Panc1 (cell line): ENCODE results near the gene COL6A5. TPM values are rescaled to one million over a fixed set of nuclear protein-coding genes. Genes with fewer than 3 reads are reported as not detected.

Source experiments
- ATAC-seq: fragments of 200-7000 bp; cut with Tn5 transposase; 2 replicates; pipeline ENCODE4 v1.9.1; 2020; ENCODE audit warnings: mild to moderate bottlenecking, moderate library complexity
- BruUV-seq: library from RNA; stranded (reverse); fragments of 400-500 nt; replicated peaks from 2 replicates; lab custom pipeline; 2021; lab: Mats Ljungman, UMichigan
- CTCF ChIA-PET: fragments of 300-600 bp; sonication (Branson Sonifier 250); formaldehyde crosslinking; loops from one replicate; lab custom pipeline; 2022; ENCODE audit warnings: antibody characterized with exemption; lab: Charles Lee
- POLR2A ChIA-PET: fragments of 300-600 bp; sonication (Branson Sonifier 250); formaldehyde crosslinking; loops from one replicate; lab custom pipeline; 2022; ENCODE audit warnings: antibody characterized with exemption; lab: Charles Lee
- DNase-seq: peaks from one replicate; pipeline ENCODE4 v3.0.0-alpha.2; 2010; ENCODE audit warnings: low read depth, low spot score
- H3K27ac ChIP-seq: 2 replicates; pipeline ENCODE4 v1.5.1; 2011; ENCODE audit warnings: mild to moderate bottlenecking, low read length, inconsistent platforms
- H3K27me3 ChIP-seq: fragments of 200-500 bp; sonication (Bioruptor generic); 2 replicates; pipeline ENCODE4 v1.6.0; 2014; ENCODE audit warnings: low read length, inconsistent platforms; ENCODE audit not compliant: control insufficient read depth, insufficient read depth
- H3K36me3 ChIP-seq: fragments of 200-500 bp; sonication (Bioruptor generic); 2 replicates; pipeline ENCODE4 v1.5.1; 2014; ENCODE audit warnings: inconsistent platforms, mild to moderate bottlenecking, low read length, moderate library complexity; ENCODE audit not compliant: control insufficient read depth, insufficient read depth
- H3K4me1 ChIP-seq: 2 replicates; pipeline ENCODE4 v1.5.1; 2011; ENCODE audit warnings: inconsistent platforms, mild to moderate bottlenecking, low read length, moderate library complexity; ENCODE audit not compliant: control insufficient read depth, insufficient read depth
- H3K4me3 ChIP-seq, 2 experiments: 2 replicates each; pipeline ENCODE4 v1.5.1; 2011 to 2012; ENCODE audit warnings: low read depth in 2 of 2, low read length in 2 of 2, mild to moderate bottlenecking in 2 of 2, inconsistent platforms in 1 of 2, moderate library complexity in 1 of 2
- H3K9me3 ChIP-seq: fragments of 200-500 bp; sonication (Bioruptor generic); 2 replicates; pipeline ENCODE4 v1.5.1; 2014; ENCODE audit warnings: low read depth, mild to moderate bottlenecking, inconsistent platforms, low read length, moderate library complexity; ENCODE audit not compliant: control insufficient read depth, insufficient read depth
- CTCF ChIP-seq: fragments of 450-650 bp; IDR thresholded peaks from 2 replicates; pipeline ENCODE4 v1.5.1; 2017; ENCODE audit warnings: mild to moderate bottlenecking
- POLR2AphosphoS5 ChIP-seq: IDR thresholded peaks from 2 replicates; pipeline ENCODE4 v1.6.1; 2012; ENCODE audit warnings: mild to moderate bottlenecking, low read depth, low read length, moderate library complexity
- REST ChIP-seq, 2 experiments: IDR thresholded peaks; 2 replicates each; pipeline ENCODE4 v1.6.1; 2011 to 2012; ENCODE audit warnings: low read depth in 2 of 2, control low read depth in 1 of 2, low read length in 1 of 2, mild to moderate bottlenecking in 1 of 2, moderate library complexity in 1 of 2; ENCODE audit not compliant: insufficient read depth in 1 of 2
- SIN3A ChIP-seq: IDR thresholded peaks from 2 replicates; pipeline ENCODE4 v1.6.1; 2012; ENCODE audit warnings: low read depth, mild to moderate bottlenecking, low read length, moderate library complexity, borderline replicate concordance; ENCODE audit not compliant: insufficient read depth
- TCF7L2 ChIP-seq: IDR thresholded peaks from 2 replicates; pipeline ENCODE4 v1.6.1; 2011; ENCODE audit warnings: mild to moderate bottlenecking, low read depth, low read length, inconsistent platforms
- in situ Hi-C: cut with HindIII; loops from 2 replicates; pipeline ENCODE4 v1.10.0; 2016; ENCODE audit warnings: low sequenced_read_pairs, low pct_unique_long_range_greater_than_20kb
- intact Hi-C: fragments of 100-400 bp; cut with micrococcal nuclease; formaldehyde crosslinking; loops from one replicate; pipeline ENCODE4 v1.10.0; 2022; ENCODE audit not compliant: unreplicated experiment
- total RNA-seq: library from RNA; stranded (reverse); gene quantifications from one replicate; pipeline ENCODE4 v1.2.1, GENCODE V29; 2021; ENCODE audit not compliant: unreplicated experiment

The COL6A5 gene
- total RNA-seq, 1 experiment from 2014 or later, result not detected

DNA sequence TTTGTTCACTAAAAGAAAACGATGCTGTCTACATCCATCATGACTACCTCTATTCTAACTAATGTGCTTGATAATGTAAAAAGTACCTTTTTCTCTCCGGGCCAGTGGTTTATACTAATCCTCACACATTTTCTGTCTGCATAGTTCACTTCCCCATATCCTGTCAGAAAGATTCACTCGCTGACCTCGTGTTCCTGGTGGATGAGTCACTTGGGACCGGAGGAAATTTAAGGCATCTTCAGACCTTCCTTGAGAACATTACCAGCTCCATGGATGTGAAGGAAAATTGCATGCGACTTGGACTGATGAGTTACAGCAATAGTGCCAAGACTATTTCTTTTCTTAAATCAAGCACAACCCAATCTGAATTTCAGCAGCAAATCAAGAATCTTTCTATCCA is 33.8 kb downstream of the COL6A5 start:
- Histone ChIP-seq H3K36me3 (no peaks in the 10 kb centered on the region), H3K4me3 (no peak overlapping the region), H3K27me3 (0 out of 2 replicates have a peak, but pooled peaks cover 2% of the 10 kb centered on the region), H3K9me3 (no peaks in the 10 kb centered on the region), H3K27ac (no peak overlapping the region), H3K4me1 (no peaks in the 10 kb centered on the region)
- ChIA-PET CTCF (no interaction called here), POLR2A (no interaction called here)
- BruUV-seq, result no TSS peak
- in situ Hi-C loops (no loop called here), intact Hi-C loops (no loop called here)
- DNase-seq, result no peak
- no peak for ATAC-seq
- TF ChIP-seq SIN3A, result no peak
- TF ChIP-seq CTCF, result no peak
- TF ChIP-seq POLR2AphosphoS5, result no peak
- no peak for TF ChIP-seq REST (IDR thresholded peaks at IDR 0.05; ENCODE audit: insufficient read depth in 1 of 2, low read depth in 2 of 2, low read length in 1 of 2)
- TF ChIP-seq TCF7L2, result no peak

DNA sequence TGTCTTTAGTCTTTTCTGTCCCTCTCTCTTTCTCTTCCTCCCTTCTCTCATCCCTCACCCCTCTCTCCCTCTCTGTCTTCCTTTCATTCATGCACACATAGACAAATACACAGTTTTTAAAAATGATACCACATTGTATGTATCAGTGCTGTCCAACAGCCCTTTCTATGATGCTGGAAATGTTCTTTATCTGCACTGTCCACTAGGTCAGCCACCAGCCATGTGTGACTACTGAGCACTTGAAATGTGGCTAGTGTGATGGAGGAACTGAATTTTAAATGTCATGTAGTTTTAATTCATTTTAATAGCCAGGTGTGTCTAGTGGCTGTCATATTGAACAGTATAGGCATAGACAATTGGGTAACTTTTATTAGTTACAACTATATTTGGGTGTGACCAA is 34.9 kb downstream of the COL6A5 start:
- Histone ChIP-seq H3K27me3 (0 out of 2 replicates have a peak, but pooled peaks cover 2% of the 10 kb centered on the region), H3K36me3 (no peaks in the 10 kb centered on the region), H3K27ac (no peak overlapping the region), H3K4me3 (no peak overlapping the region), H3K4me1 (no peaks in the 10 kb centered on the region), H3K9me3 (no peaks in the 10 kb centered on the region)
- in situ Hi-C loops, result no loop called here
- intact Hi-C loops, result no loop called here
- BruUV-seq, result no TSS peak
- no peak for TF ChIP-seq POLR2AphosphoS5
- TF ChIP-seq SIN3A, result no peak
- no peak for TF ChIP-seq REST (IDR thresholded peaks at IDR 0.05; ENCODE audit: insufficient read depth in 1 of 2, low read depth in 2 of 2, low read length in 1 of 2)
- no peak for TF ChIP-seq CTCF
- TF ChIP-seq TCF7L2, result no peak
- ATAC-seq (no peak), DNase-seq (no peak)
- POLR2A ChIA-PET, result no interaction called here
- CTCF ChIA-PET, result no interaction called here
